Retina (tissue), 1 donor: Measurements from ENCODE around the gene FLG2.
"Not testable (repeated sequence)": the region's sequence is repeated elsewhere in the genome, so short reads cannot be mapped to it uniquely, and the experiment has no call there.

ENCODE experiments used
- DNase-seq: peaks from one replicate; pipeline ENCODE4 v3.0.0-alpha.2; 2016

FLG2 gene

DNA sequence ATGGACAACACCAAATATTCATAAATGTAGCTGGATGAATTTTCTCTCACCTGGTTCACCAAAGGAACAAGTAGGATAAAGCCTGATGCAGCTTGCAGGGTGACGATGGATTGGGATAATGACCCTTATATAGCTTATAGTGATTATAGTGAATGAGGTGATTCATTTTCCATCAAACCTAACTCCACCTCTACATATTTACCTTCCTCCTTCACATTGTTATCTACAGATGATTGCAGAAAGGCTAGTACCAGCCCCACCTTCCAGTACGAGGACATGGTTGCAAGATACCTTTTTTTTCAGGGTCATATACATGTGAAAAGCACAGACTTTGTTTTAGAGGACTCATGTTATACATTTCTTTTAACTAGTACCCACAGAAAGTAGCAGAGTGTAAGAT is at the start of gene FLG2:
Gene FLG2, minus strand, starts transcription at position 101 of the 400 bp plus-strand sequence. CDS start 1,122 bp downstream, outside the sequence.
- DNase-seq: no peak

DNA sequence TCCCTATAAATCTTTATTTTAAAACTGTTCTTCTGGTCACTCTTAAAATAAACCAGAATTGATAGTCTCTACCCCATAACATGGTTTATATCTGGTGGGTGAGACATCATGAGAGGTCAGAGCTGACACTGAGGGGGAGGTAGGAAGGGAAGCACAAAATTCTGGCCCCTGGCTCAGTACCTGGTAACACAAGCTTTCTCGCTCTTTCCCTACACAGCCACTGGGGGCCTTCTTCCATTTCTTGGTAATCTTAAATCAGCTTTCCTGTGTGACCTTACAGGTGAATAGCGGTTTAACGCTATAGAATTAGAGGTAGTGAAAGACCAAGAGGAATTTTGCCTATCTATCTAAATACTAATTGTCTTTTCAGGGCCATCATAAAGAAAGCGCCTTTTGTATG is 48.9 kb upstream of the FLG2 start:
- DNase-seq: no peak

DNA sequence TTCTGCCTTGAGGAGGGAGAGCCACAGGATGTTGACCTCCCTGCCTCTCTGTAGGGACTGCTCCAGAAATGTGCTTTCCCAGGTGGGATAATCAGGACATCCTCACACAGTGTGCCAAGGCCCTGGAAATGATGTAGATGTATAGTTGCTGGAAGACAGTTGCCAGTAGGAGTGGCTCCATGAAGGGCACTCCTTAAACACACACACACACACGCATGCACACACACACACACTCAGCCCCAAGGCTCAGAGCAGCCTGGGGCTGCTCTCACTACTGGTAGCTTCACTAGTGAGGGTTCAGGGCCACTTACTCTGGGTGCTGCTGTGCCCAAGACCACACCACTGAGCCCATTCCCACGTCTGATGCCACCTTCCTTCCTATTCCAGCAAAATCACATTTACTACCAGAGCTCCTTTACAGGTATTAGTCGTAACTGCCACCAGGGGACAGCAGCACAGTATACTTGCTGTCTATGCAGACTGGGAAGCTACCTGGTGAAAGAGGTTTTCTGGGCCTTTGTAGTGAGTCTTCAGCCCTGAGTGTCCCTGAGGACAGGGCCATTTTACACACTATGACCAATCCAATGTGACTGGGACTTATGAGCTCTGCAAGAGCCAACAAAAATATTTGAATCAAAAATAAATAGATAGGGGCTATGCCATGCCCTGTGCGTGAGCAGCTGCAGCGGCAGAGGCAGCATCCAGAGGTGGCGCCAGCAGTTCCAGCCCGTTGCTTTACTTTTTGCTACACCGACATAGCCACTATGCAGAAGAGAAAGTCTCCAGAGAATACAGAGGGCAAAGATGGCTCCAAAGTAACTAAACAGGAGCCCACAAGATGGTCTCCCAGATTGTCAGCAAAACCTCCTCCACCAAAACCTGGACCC is 39.2 kb upstream of the FLG2 start:
- no peak for DNase-seq

DNA sequence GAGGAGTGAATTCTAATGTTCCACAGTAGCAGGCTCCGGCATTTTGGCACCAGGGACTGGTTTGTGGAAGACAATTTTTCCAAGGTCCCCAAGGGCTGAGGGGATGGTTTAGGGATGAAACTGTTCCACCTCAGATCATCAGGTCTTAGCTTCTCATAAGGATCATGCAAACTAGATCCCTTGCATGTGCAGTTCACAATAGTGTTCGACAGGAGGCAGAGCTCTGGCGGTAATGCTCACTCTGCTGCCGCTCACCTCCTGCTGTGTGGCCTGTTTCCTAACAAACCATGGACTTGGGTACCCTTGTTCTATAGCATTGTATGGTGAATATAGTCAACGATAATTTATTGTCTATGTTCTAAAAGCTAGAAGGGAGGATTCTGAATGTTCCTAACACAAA is 37.7 kb upstream of the FLG2 start:
- no peak for DNase-seq

DNA sequence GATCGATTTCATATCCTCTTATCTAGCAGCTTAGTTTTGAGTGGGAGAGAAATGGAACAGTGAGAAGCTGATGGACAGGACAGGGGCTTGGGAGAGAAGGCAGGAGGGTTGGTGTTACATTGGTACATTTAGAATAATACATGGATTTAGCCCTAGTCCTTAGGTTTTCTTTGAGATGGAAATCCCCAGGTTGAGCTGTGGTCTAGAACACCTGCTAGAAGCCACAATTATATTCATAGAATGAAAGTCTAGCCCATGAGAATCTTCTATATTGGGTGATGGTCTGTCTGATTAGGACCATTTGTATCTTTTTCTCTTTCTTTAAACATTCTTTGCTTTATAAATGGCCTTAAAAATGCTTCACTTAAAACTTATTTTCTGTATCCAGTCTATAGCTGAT is 34.3 kb upstream of the FLG2 start:
- DNase-seq: no peak

DNA sequence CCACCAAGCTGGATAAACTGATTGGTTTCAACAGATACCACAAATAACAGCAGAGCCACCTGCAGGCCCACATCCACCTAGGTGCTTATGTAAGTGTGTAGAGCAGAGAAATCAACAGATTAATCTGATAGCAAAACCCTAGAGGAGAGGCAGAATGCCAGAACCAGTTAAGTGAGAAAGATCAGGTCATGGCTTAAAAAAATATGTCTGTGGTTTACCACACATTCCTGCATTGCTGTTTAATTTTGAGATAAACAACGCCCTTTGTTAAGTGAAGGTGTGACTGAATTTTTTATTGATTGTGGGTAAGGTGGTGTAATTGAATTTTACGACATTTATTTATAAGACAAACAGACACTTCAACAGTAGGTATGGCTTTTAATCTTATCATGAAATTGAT is 33.1 kb upstream of the FLG2 start:
- DNase-seq: no peak

DNA sequence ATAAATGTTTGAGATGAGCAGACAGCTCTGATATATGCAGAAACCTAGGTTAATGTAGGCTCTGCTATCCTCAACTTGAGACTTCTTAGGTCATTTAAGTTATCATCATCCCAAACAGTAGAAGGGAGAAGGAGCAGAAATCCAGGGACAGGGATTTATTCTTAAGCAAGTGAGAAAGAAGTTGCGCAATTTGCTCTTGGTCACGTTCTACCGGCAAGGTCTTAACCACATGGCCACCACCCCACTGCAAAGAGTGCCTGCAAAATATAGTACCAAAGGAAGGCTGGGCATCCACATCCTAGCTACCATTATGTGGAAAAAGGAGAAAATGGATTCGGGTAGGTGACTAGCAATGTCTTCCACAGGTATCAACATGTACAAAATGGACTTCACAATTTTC is 29.1 kb upstream of the FLG2 start:
- DNase-seq: no peak

DNA sequence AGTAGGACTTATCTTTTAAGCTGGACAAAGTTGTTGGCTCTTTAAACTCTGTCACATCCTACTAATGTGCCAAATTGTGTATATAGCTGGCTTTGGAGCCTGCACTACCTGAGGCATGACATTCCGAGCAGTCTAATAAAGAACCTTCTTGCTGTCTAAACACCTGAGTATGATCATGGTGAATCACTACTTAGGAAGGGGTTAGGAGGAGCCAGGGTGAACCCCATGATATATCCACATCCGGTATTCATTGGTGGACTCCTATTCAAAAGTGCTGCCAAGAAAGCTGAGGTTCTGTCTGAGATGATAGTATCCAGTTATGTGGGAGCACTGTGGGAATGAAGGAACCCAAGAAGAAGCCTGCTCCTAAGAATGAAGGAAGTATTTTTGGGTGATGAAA is 27.1 kb upstream of the FLG2 start:
- no peak for DNase-seq

DNA sequence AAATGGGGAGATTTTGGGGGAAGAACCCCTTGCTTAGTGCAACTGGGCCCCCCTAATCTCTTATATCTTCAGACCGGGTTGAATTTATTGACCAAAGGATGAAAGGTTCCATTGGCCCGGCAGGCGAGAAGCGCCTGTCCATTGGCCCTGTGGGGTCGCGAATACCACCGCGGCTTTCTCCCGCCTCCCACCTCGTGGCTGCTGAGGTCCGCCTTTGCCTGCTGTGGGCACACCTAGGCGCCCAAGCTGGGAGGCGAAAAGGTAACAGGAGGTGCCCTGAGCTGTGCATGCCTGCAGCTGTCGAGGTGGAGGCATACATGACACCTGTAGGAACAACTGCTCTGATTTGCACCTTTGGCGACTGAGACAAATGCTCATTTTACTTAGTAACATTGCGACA is 21.1 kb upstream of the FLG2 start:
- DNase-seq: no peak

DNA sequence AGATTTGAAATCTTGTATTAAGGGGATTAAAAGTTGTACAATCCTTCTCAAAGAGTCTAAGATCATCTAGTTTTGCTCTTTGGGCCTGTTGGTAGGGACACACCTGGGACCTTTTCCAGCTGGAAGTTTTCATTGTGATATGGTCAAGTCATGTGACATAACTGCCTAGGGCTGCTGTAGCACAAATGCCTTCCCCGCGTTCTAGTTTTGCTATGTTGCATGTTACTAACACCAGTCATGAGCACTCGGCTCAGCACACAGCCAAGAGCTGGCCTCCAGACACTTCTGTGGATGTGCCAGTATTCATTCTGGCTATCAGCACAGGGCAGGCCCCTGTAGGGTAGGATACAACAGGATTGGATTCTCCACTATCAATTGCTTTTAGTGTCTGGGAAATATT is 14.6 kb upstream of the FLG2 start:
- no peak for DNase-seq

DNA sequence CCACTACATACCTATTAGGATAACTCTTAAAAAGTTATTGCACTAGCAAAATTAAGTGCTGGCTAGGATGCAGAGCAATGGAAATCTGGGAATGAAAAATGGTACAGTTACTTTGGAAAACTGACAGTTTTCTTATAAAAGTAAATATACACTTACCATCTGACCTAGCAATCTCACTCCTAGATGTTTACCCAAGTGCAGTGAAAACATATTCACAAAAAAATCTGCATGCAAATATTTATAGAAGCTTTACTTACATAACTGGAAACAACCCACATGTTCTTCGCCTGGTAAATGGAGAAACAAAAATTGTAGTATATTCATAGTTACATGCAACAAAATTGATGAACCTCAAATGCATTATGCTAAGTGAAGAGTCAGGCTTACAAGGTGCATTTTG is 12.9 kb upstream of the FLG2 start:
- DNase-seq: no peak

DNA sequence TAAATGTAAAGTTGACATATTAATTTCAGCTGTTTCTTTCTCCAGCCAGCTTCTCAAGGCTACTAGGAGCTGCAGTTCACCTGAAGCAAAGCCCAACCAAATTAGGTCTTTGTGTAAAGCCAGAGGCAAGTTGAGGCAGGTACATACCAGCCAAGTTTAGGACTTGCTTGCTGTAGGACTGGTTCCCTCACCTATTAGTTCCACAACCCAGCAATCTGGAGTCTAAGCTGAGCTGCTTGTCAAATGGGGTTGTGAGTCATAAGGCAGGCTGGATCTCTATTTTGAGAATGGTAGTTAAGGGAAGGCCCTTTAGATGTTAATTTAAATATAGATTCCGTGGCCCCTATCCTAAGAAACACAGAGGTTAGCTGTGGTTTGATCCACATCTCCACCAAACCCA is 7.6 kb upstream of the FLG2 start:
- DNase-seq: no peak

DNA sequence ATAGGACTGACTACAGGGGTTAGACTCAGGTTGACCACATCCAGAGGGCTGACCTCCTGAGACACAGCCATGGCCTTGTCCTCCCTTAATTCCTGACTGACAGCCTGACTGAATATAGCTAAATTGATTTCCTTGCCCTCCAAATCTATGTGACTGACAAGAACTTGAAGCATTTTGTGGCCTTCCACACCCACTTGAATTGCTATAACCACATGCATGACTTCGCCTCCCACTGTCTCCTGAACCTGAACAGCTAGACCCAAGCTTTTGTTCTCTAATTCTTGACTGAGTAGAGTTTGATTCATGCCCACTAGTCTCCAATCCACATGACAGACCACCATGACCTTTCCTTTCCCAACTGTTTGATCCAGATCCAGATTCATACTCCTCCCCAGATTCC is 3.1 kb downstream of the FLG2 start:
- no peak for DNase-seq

DNA sequence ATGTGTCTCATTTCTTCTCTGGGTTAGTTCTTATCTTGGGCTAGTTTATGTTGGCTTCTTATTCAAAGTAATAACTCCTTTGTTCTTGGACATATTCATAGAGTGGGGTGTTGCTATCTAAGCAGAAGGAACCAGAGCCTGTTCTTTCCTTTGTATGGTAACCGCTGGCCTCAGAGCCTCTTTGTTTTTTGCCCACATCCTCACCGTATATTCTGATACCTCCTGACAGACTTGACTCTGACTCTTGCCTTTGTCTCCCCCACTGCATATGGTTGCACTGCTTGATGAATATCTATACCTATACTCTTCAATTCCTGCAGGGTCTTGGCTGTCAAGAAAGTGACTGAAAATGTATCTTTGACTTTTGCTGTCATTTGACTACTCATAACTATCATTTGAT is 10.2 kb downstream of the FLG2 start:
- no peak for DNase-seq

DNA sequence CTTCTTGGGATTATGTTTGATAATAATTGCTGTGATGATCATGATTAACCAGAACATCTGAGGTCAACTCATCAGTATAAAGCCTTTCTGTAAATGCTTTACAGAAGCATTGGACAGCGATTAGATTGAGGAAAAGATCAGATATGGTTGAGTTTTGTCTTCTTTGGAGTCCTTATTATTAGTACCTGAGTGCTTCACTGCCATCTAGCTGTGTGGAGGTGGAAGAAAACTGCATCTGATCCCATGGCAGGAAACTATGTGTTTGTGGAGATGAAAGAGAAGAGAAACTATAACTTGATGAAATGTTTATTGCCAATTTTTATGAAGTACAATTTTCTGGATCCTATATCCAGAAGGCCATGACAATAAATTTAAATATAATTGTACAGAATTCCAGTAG is 11.4 kb downstream of the FLG2 start:
- no peak for DNase-seq

DNA sequence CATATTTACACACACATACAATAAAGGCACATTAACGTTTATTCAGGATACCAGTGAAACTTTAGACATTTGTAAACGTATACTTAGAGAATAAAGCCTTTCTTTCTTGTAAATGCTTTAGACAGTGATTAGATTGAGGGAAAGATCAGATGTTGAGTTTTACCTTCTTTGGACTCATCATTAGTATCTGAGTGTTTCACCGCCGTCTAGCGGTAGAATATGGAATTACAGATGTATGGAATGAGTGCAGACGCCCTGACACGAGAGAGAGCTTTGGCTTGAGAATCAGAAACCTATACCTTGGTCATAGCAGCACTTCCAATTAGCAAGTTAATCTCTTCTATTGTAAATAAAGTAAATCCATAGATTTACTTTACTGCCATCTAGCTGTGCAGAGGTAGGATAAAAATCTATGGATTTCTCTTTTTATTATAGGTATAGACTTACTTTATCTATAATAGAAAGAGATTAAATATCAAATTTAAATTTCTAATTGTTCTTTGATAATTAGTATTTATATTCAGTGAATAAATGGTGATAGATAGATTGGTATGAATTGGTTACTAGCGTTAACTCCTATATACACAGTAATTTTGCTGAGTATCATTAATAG is 12.6 kb downstream of the FLG2 start:
- peak; percentile 36 for DNase-seq

DNA sequence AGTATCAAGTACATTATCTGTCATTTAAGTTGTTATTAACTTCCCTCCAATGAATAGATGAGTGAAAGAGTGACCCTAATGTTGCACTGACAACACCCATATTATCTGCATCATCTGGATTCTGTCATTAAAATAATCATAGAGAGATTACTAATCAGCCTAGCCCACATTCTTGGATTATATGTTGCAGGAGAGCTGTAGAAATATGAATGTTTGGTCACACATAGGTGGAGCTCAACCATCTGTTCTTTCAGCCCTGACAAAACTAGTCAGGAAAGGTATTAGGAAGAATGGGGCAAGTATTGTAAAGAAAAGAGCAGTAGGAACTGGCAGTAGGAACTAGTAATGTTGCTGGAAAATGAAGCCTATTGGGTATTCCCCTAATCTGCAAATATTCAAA is 15.4 kb downstream of the FLG2 start:
- DNase-seq: no peak

DNA sequence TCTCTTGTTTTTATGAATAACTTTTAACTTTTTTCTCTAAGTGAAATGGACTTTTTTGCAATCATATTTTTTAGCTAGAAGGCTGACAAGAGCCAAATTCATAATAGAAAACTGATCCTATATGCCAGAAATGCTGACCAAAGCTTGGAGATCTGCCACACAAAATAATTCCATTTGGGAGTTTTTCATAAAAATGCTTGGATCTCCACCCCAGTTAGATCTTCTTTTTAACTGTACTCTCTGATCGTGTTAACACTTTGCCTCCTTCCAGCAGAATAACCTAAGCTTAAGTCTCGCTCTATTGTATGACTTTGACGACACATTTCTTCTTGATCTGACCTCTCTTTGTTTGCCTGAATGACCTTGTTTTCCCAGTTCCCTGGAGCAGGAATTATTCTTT is 16.8 kb downstream of the FLG2 start:
- DNase-seq: no peak

DNA sequence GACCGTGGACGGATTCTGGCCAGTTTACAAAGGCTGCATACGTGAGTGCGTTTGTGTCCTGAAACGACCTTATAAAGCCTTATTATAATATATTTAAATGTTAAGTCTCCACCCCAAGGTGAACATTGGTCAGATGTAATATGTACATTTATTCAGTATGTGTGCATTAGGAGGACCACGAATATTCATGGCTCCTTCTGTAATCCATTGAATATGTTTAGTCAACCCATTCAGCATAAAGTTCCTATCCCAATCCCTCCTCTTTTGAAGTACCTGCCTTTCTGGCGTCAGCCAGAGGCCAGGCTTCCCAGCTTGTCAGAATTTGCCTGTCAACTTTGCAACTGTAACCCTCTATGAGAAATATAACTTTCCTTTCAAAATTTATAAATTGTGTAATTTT is 24.4 kb downstream of the FLG2 start:
- DNase-seq: no peak

DNA sequence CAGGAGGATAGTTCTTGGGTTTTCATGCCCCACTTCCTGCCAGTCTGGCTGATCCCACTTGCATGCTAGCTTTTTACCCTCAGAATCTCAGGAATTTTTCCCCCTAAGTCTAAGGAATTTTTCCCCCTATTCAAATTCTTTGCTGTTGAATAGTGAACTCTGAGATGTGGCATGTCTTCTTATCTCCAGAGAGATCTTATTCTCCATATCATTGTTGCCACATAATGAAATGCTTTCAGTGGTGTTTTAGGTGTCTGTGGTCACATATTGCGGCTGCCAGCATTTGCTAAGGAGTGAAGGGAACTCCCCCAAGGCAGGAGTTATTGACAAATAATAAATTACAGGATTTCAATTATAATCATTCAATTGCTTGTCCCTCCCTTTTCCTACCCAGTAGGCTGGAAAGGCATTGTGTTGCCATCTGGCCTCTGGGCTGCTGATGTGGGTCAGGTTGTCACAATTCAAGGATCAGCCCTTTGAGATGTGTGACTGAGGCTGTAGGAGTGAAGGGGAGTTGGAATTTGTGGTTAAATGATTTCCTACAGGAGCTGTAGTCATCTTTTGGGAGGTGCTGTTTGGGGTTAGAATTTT is 30.9 kb downstream of the FLG2 start:
- peak; percentile 51 for DNase-seq

DNA sequence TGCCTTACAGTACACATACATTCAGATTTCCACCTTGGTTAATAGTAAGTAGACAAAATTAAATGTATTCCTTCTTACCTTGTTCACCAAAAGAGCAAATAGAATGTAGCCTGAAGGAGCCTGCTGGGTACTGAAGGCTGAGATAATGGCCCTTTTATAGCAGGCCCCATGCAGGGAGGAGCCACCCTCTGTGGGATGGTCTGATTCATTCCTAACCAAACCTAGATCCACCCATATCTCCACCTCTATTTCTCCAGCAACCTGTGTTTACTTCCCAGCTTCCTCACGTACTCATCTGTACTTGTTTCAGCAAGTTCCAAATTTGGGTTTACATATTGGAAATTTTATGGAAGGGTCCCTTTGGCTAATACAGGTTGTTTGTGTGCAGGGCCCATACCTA is 34.7 kb downstream of the FLG2 start, which contains the start of gene FLG:
Gene FLG, minus strand, starts transcription at position 129 of the 400 bp plus-strand sequence. CDS start 9,783 bp downstream, outside the sequence.
- no peak for DNase-seq

DNA sequence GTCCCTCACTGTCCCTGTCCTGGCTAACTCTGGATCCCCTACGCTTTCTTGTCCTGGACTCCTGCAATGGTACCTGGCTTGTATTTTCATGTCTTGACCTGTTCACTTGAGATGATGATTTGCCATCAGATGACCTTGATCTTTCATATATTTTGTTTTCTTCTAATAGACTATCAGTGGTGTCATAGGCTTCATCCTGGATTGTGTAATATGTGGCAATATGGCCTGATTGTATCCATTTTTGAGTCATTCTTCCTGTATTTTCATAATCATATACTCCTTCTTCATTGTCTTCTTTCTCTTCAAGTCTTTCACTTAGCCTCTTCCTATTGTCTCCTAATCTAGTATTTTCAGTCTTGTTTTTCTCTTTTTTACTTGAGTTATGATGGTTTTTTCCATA is 45.8 kb downstream of the FLG2 start:
- DNase-seq: no peak

DNA sequence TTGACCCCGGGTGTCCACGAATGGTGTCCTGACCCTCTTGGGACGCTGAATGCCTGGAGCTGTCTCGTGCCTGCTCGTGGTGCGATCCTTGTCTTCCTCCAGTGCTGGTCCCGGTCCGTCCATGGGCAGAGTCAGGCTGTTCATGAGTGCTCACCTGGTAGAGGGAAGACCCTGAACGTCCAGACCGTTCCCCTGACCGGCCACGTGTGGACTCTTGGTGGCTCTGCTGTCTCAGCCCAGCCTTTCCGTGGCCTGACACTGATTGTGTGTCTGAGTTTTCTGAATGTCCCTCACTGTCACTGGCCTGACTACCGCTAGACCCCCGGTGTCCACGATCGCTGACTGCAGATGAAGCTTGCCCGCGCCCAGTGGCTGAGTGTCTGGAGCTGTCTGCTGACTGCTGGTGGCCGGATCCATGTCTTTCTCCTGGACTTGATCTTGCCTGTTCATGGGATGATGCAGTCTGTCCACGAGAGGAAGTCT is 46.4 kb downstream of the FLG2 start:
- no peak for DNase-seq

DNA sequence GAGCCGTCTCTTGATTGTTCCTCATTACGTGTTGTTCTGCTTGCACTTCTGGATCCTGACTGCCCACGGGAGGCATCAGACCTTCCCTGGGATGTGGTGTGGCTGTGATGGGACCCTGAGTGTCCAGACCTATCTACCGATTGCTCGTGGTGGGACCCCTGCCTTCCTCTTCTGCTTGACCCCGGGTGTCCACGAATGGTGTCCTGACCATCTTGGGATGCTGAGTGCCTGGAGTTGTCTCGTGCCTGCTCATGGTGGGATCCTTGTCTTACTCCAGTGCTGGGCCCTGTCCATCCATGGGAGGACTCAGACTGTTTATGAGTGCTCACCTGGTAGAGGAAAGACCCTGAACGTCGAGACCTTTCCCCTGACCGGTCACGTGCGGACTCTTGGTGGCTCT is 47.6 kb downstream of the FLG2 start:
- DNase-seq: not testable (repeated sequence)
